Cortex of kidney (tissue), 1 donor: ENCODE measurements around the gene ABHD17A.
"Not testable (repeated sequence)": the region's sequence is repeated elsewhere in the genome, so short reads cannot be mapped to it uniquely, and the experiment has no call there.

ENCODE experiments used
- DNase-seq: peaks from one replicate; lab custom pipeline; 2025; lab: John Stamatoyannopoulos, UW

The ABHD17A gene

GRCh38 chr19:1881393-1882088 is 3.8 kb downstream of the ABHD17A start:
- not testable (repeated sequence) for DNase-seq

- DNase-seq = no peak
Measured at GRCh38 chr19:1880611-1881392, 4.5 kb downstream of the ABHD17A start.

- not testable (repeated sequence) for DNase-seq
Measured at GRCh38 chr19:1879982-1880381, 5.3 kb downstream of the ABHD17A start.

GRCh38 chr19:1878583-1878982 is 6.7 kb downstream of the ABHD17A start:
- DNase-seq = not testable (repeated sequence)

- DNase-seq = not testable (repeated sequence)
Measured at GRCh38 chr19:1877280-1877660, 8.0 kb downstream of the ABHD17A start.

GRCh38 chr19:1876496-1877279 is 8.6 kb downstream of the ABHD17A start:
- DNase-seq = not testable (repeated sequence)

GRCh38 chr19:1875646-1876495 is 9.4 kb downstream of the ABHD17A start:
- no peak for DNase-seq

- not testable (repeated sequence) for DNase-seq
Measured at GRCh38 chr19:1875265-1875645, 10.0 kb downstream of the ABHD17A start.

- DNase-seq = no peak
Measured at GRCh38 chr19:1874554-1875185, 10.6 kb downstream of the ABHD17A start.

GRCh38 chr19:1873524-1874473 is 11.5 kb downstream of the ABHD17A start:
- DNase-seq = no peak

GRCh38 chr19:1872807-1873523 is 12.3 kb downstream of the ABHD17A start:
- no peak for DNase-seq

- no peak for DNase-seq
Measured at GRCh38 chr19:1871630-1872029, 13.7 kb downstream of the ABHD17A start.

- no peak for DNase-seq
Measured at GRCh38 chr19:1871140-1871597, 14.1 kb downstream of the ABHD17A start.

GRCh38 chr19:1868971-1869370 is 16.3 kb downstream of the ABHD17A start:
- DNase-seq = no peak

- no peak for DNase-seq
Measured at GRCh38 chr19:1867349-1867724, 18.0 kb downstream of the ABHD17A start.

GRCh38 chr19:1866693-1867348 is 18.5 kb downstream of the ABHD17A start:
- DNase-seq = no peak

- no peak for DNase-seq
Measured at GRCh38 chr19:1865172-1866010, 19.9 kb downstream of the ABHD17A start.
